ENCODE results near the gene NFU1. TPM values are rescaled to one million over a fixed set of nuclear protein-coding genes. Genes with fewer than 3 reads are reported as not detected.

Gene NFU1
- total and polyA plus RNA-seq, 2 of the 8 experiments (the other 6 are each of a cell fraction or from before 2014, with no cell fraction given), result 18.4 to 45.5 TPM

- TF ChIP-seq CHD7 (IDR thresholded peaks at IDR 0.05; ENCODE audit: insufficient replicate concordance, low read length) (no peak), BACH1 (IDR thresholded peaks at IDR 0.05; ENCODE audit: low read length) (no peak), SP2 (IDR thresholded peaks at IDR 0.05; ENCODE audit: low read length) (no peak), JUND (IDR thresholded peaks at IDR 0.05; ENCODE audit: low read length) (no peak), FOSL1 (IDR thresholded peaks at IDR 0.05; ENCODE audit: insufficient read depth, low read depth, low read length) (no peak), POLR2AphosphoS5 (IDR thresholded peaks at IDR 0.05; ENCODE audit: low read depth, low read length) (no peak), SAP30 (IDR thresholded peaks at IDR 0.05; ENCODE audit: insufficient read depth, insufficient replicate concordance, low read length) (no peak), CHD1 (IDR thresholded peaks at IDR 0.05; ENCODE audit: low read depth, low read length) (no peak), CEBPB (IDR thresholded peaks at IDR 0.05; ENCODE audit: low read depth, low read length) (no peak)
Observed at GRCh38 chr2:69424419-69424818, 12.8 kb downstream of the NFU1 start (continued).
